ENCODE results near the gene ELP1. TPM values are rescaled to one million over a fixed set of nuclear protein-coding genes. Genes with fewer than 3 reads are reported as not detected.

ELP1 gene
- total RNA-seq, 4 donors from 2014 or later: 9.4 to 24.3 (median 13.5) TPM

DNA sequence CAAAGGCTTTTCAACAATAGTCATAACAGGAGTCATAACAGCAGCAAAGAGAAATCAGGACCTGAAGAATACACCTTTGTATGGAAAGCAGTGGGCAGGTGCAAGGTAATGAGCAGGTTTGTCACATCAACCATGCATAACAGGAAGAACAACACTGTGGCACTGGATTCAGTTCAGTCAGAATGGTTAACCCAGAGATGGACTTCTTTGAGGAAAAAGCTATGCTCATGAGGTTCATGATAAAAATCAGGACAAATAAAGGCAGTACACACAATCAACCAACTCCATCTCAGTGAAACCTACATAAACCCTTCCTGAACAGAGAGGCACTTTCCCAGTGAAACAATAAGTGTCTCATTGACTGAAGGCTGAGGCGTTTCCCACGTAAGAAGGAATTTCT is 27.2 kb upstream of the ELP1 start:
- in situ Hi-C loops (cut with MboI; ENCODE audit: low sequenced_read_pairs in 4 of 4): loop anchor here in 1 of 4 donors (25.0 kb wide), 1 partner anchor 99 kb away; the partner anchor contains the start of genes ACTL7A and ACTL7B
- H3K27ac ChIP-seq: no peak overlapping the region

DNA sequence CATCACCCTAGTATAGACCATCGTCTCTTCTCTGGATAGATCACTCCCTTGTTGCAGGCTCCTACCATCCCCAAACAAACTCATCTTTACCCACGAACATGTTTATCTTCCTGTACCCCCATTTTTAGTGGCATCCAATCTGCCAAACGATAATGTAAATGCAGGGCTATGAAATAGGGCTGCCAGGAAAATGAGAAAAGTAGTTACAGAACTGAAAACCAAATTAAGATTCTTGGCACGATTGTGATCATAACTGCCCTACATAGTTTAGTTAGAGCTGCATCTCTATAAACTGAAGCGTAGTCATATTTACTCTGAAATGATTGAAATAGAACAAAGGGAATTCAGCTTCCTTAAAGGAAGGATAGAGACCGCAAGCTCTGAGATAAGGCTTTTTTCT is 26.4 kb upstream of the ELP1 start:
- Histone ChIP-seq H3K4me3 (no peak overlapping the region), H3K27me3 (no peaks in the 10 kb centered on the region), H3K9me3 (no peaks in the 10 kb centered on the region), H3K27ac (no peak overlapping the region), H3K36me3 (no peaks in the 10 kb centered on the region), H3K4me1 (no peaks in the 10 kb centered on the region)
- ATAC-seq (no peak), DNase-seq (no peak)
- in situ Hi-C loops (cut with MboI; ENCODE audit: low sequenced_read_pairs in 4 of 4): loop anchor here in 1 of 4 donors (25.0 kb wide), 1 partner anchor 98 kb away; the partner anchor contains the start of genes ACTL7A and ACTL7B
- intact Hi-C loops (cut with DNase I; ENCODE audit: low total_unique reads): no loop called here
- TF ChIP-seq, protein P1, sequence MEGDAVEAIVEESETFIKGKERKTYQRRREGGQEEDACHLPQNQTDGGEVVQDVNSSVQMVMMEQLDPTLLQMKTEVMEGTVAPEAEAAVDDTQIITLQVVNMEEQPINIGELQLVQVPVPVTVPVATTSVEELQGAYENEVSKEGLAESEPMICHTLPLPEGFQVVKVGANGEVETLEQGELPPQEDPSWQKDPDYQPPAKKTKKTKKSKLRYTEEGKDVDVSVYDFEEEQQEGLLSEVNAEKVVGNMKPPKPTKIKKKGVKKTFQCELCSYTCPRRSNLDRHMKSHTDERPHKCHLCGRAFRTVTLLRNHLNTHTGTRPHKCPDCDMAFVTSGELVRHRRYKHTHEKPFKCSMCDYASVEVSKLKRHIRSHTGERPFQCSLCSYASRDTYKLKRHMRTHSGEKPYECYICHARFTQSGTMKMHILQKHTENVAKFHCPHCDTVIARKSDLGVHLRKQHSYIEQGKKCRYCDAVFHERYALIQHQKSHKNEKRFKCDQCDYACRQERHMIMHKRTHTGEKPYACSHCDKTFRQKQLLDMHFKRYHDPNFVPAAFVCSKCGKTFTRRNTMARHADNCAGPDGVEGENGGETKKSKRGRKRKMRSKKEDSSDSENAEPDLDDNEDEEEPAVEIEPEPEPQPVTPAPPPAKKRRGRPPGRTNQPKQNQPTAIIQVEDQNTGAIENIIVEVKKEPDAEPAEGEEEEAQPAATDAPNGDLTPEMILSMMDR (IDR thresholded peaks at IDR 0.05 in 4 of 5, conservative IDR thresholded peaks at IDR 0.05 in 1 of 5): no peak
- no peak for TF ChIP-seq POLR2A (IDR thresholded peaks at IDR 0.05)

More for the DNA sequence above, 27.2 kb upstream of the ELP1 start:
- no peaks in the 10 kb centered on the region for H3K4me1 ChIP-seq
- H3K4me3 ChIP-seq: no peak overlapping the region
- TF ChIP-seq, protein P1 (IDR thresholded peaks at IDR 0.05 in 4 of 5, conservative IDR thresholded peaks at IDR 0.05 in 1 of 5): no peak
- TF ChIP-seq POLR2A (IDR thresholded peaks at IDR 0.05): no peak
- no peaks in the 10 kb centered on the region for H3K36me3 ChIP-seq
- no peak for DNase-seq
- ATAC-seq: no peak
- no peaks in the 10 kb centered on the region for H3K27me3 ChIP-seq
- intact Hi-C loops (cut with DNase I; ENCODE audit: low total_unique reads): no loop called here
- no peaks in the 10 kb centered on the region for H3K9me3 ChIP-seq

DNA sequence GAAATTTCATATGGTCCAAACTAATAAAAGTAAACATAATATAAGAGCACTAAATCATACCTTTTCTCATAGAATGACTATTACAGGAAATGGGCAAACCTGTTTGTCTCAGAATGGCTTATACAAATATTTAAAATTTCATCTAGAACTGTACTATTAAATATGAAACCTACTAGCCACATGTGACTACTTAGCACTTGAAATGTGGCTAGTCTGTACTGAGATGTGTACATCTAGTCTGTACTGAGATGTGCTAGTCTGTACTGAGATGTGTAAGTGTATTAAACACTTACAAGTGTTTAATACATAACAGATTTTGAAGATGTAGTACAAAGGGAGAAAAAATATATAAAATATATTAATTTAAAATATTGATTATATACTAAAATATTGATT is 22.7 kb upstream of the ELP1 start:
- intact Hi-C loops (cut with DNase I; ENCODE audit: low total_unique reads): no loop called here
- H3K27ac ChIP-seq: no peak overlapping the region
- in situ Hi-C loops (cut with MboI; ENCODE audit: low sequenced_read_pairs in 4 of 4): loop anchor here in 1 of 4 donors (25.0 kb wide), 1 partner anchor 94 kb away; the partner anchor contains the start of genes ACTL7A and ACTL7B
- no peak overlapping the region for H3K4me3 ChIP-seq
- ATAC-seq: no peak
- DNase-seq: no peak
- no peaks in the 10 kb centered on the region for H3K27me3 ChIP-seq
- no peaks in the 10 kb centered on the region for H3K9me3 ChIP-seq
- H3K36me3 ChIP-seq: no peaks in the 10 kb centered on the region
- H3K4me1 ChIP-seq: peaks cover 0 to 7% of the 10 kb centered on the region in 2 donors
- TF ChIP-seq, protein P1 (IDR thresholded peaks at IDR 0.05 in 4 of 5, conservative IDR thresholded peaks at IDR 0.05 in 1 of 5): no peak
- no peak for TF ChIP-seq POLR2A (IDR thresholded peaks at IDR 0.05)

DNA sequence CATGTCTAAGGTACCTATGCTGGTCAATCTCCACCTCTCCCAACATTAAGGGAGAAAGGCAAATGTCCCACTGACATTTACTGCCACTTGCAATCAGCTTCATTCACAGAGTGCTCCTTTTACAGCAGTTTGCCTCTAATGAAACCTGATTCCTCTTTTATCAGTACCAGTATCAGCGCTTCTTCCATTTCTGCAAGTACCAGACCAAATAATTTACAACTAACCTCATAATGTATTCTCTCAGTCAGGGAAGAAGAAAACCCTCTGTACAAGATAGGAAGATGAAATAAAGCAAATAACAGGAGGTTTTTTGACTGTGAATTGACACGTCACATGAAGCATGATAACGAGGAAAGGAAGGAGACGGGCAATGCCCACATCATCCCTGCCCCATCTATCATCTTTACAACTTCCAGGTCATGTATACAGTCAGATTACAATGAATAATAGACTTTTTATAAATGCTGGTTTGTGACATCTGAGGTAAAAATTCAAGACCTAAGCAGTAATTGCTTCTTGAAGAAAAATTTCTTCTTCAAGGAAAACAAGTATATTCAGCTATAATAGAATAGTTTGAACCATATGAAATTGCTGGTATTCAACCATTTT is 22.2 kb upstream of the ELP1 start:
- H3K36me3 ChIP-seq: no peaks in the 10 kb centered on the region
- DNase-seq (no peak), ATAC-seq (no peak)
- H3K27ac ChIP-seq: no peak overlapping the region
- H3K9me3 ChIP-seq: no peaks in the 10 kb centered on the region
- intact Hi-C loops (cut with DNase I; ENCODE audit: low total_unique reads): no loop called here
- TF ChIP-seq, protein P1 (IDR thresholded peaks at IDR 0.05 in 4 of 5, conservative IDR thresholded peaks at IDR 0.05 in 1 of 5): no peak
- no peak for TF ChIP-seq POLR2A (IDR thresholded peaks at IDR 0.05)
- in situ Hi-C loops (cut with MboI; ENCODE audit: low sequenced_read_pairs in 4 of 4): loop anchor here in 1 of 4 donors (25.0 kb wide), 1 partner anchor 94 kb away; the partner anchor contains the start of genes ACTL7A and ACTL7B
- H3K27me3 ChIP-seq: no peaks in the 10 kb centered on the region
- H3K4me1 ChIP-seq: peaks cover 0 to 7% of the 10 kb centered on the region in 2 donors
- H3K4me3 ChIP-seq: no peak overlapping the region

Measured in gastrocnemius medialis (tissue), 4 donors.